Measurements from ENCODE around the gene HERC2. TPM values are rescaled to one million over a fixed set of nuclear protein-coding genes. Genes with fewer than 3 reads are reported as not detected.

Gene HERC2
- total and polyA plus RNA-seq, 2 of the 4 experiments (the other 2 are of a cell fraction) = 20.8 to 28.9 TPM

- in situ Hi-C loops (cut with MboI; ENCODE audit: low sequenced_read_pairs) = no loop called here
- Histone ChIP-seq H2BK5ac (ENCODE audit: low read depth, low read length, poor library complexity, severe bottlenecking) (no peak overlapping the region), H3K9me3 (ENCODE audit: control insufficient read depth, insufficient read depth, low read length) (no peaks in the 10 kb centered on the region), H3K23ac (ENCODE audit: low read depth, low read length) (no peak overlapping the region), H3K4me3 (ENCODE audit: insufficient read depth, low read depth, low read length) (no peak overlapping the region), H4K20me1 (ENCODE audit: insufficient read depth, low read length) (no peaks in the 10 kb centered on the region), H2BK120ac (ENCODE audit: low read depth, low read length) (no peak overlapping the region), H3K4me1 (ENCODE audit: control insufficient read depth, insufficient read depth, low read length) (no peaks in the 10 kb centered on the region), H3K4me2 (ENCODE audit: low read depth, low read length) (no peak overlapping the region), H2AK9ac (replicated peaks; ENCODE audit: low read depth, low read length, poor library complexity) (no peak overlapping the region), H3K4ac (ENCODE audit: low read depth, low read length) (no peak overlapping the region), H3K9ac (ENCODE audit: low read depth, low read length) (no peak overlapping the region), H3K79me1 (ENCODE audit: low read depth in 1 of 2, low read length in 2 of 2) (no peaks in the 10 kb centered on the region), H4K5ac (ENCODE audit: low read depth, low read length) (no peak overlapping the region), H3K9me1 (ENCODE audit: insufficient read depth, low read length) (no peaks in the 10 kb centered on the region), H2AK5ac (ENCODE audit: low read depth, low read length) (no peak overlapping the region), H3K27ac (ENCODE audit: insufficient read depth, low read length) (no peak overlapping the region), H3K18ac (ENCODE audit: low read depth, low read length) (no peak overlapping the region), H2BK20ac (ENCODE audit: low read depth, low read length) (no peak overlapping the region), H3K27me3 (ENCODE audit: control insufficient read depth, insufficient read depth, low read length) (no peaks in the 10 kb centered on the region), H4K91ac (ENCODE audit: insufficient read depth, low read depth, low read length) (no peak overlapping the region), H2AFZ (replicated peaks; ENCODE audit: low read length, poor library complexity) (no peak overlapping the region), H3K56ac (ENCODE audit: extremely low read depth, insufficient read depth, low read length) (no peak overlapping the region), H3K36me3 (ENCODE audit: control insufficient read depth, insufficient read depth, low read length) (peaks cover 26% of the 10 kb centered on the region), H4K8ac (ENCODE audit: low read depth in 2 of 2, low read length in 2 of 2) (no peak overlapping the region), H2BK15ac (ENCODE audit: low read depth, low read length) (no peak overlapping the region), H3K14ac (replicated peaks; ENCODE audit: low read depth, low read length) (no peak overlapping the region)
- intact Hi-C loops (cut with micrococcal nuclease) = no loop called here
- no peak for TF ChIP-seq USF2 (IDR thresholded peaks at IDR 0.05; ENCODE audit: low read depth, low read length)
- TF ChIP-seq, protein P1, sequence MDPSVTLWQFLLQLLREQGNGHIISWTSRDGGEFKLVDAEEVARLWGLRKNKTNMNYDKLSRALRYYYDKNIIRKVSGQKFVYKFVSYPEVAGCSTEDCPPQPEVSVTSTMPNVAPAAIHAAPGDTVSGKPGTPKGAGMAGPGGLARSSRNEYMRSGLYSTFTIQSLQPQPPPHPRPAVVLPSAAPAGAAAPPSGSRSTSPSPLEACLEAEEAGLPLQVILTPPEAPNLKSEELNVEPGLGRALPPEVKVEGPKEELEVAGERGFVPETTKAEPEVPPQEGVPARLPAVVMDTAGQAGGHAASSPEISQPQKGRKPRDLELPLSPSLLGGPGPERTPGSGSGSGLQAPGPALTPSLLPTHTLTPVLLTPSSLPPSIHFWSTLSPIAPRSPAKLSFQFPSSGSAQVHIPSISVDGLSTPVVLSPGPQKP (IDR thresholded peaks at IDR 0.05; ENCODE audit: borderline replicate concordance, low read depth, low read length) = no peak
- TF ChIP-seq CHD1 (IDR thresholded peaks at IDR 0.05; ENCODE audit: low read depth, low read length) = no peak
- TF ChIP-seq RFX5 (IDR thresholded peaks at IDR 0.05; ENCODE audit: low read depth, low read length) = no peak
- no peak for TF ChIP-seq BHLHE40 (IDR thresholded peaks at IDR 0.05; ENCODE audit: low read depth, low read length)
- TF ChIP-seq SMC3 (IDR thresholded peaks at IDR 0.05; ENCODE audit: low read depth, low read length) = no peak
- no peak for TF ChIP-seq POLR2A (IDR thresholded peaks at IDR 0.05; ENCODE audit: low read depth, low read length)
- TF ChIP-seq MXI1 (IDR thresholded peaks at IDR 0.05; ENCODE audit: borderline replicate concordance, low read depth, low read length) = no peak
- TF ChIP-seq CEBPB (IDR thresholded peaks at IDR 0.05; ENCODE audit: low read depth, low read length) = no peak
- TF ChIP-seq FOS (IDR thresholded peaks at IDR 0.05; ENCODE audit: low read depth, low read length) = no peak
- no peak for TF ChIP-seq MAZ (IDR thresholded peaks at IDR 0.05; ENCODE audit: borderline replicate concordance, low read depth, low read length)
- no peak for TF ChIP-seq RAD21 (IDR thresholded peaks at IDR 0.05; ENCODE audit: low read length)
- TF ChIP-seq NFE2L2 (IDR thresholded peaks at IDR 0.05; ENCODE audit: low read depth, low read length) = no peak
- ATAC-seq (ENCODE audit: low read depth) = no peak
- WGBS, 2 experiments (ENCODE audit: extremely low coverage in 2 of 2, insufficient read length in 1 of 2) = no CpG with 5 or more reads among the region's 10 CpGs
- no TSS peak for BruUV-seq (replicated peaks)
- POLR2A ChIA-PET (ENCODE audit: unreplicated experiment) = no interaction called here
- CTCF ChIA-PET = no interaction called here
- dilution Hi-C loops (cut with HindIII; ENCODE audit: low sequenced_read_pairs, unreplicated experiment) = no loop called here
- no peak for DNase-seq
Measured at GRCh38 chr15:28219116-28219515, 102.9 kb downstream of the HERC2 start.
